GM21723 (cell line): ENCODE results near the gene MBD6.
"Not testable (repeated sequence)": the region's sequence is repeated elsewhere in the genome, so short reads cannot be mapped to it uniquely, and the experiment has no call there.

Experiments used
- ATAC-seq: cut with Tn5 transposase; IDR thresholded peaks from one replicate; pipeline ENCODE4 v1.9.1; 2021; ENCODE audit warnings: mild to moderate bottlenecking, moderate library complexity; ENCODE audit not compliant: unreplicated experiment

The MBD6 gene

GRCh38 chr12:57568838-57569237, 46.2 kb downstream of the MBD6 start:
- ATAC-seq = no peak

- no peak for ATAC-seq
Observed at GRCh38 chr12:57569858-57570257, 47.2 kb downstream of the MBD6 start.

GRCh38 chr12:57570438-57570837, 47.8 kb downstream of the MBD6 start:
- ATAC-seq = not testable (repeated sequence)

GRCh38 chr12:57571926-57572762, 49.5 kb downstream of the MBD6 start:
- no peak for ATAC-seq

- ATAC-seq = no peak
Observed at GRCh38 chr12:57574795-57575194, 52.2 kb downstream of the MBD6 start.

GRCh38 chr12:57575771-57576612, 53.4 kb downstream of the MBD6 start:
- ATAC-seq = no peak

GRCh38 chr12:57576613-57577160, 54.1 kb downstream of the MBD6 start:
- no peak for ATAC-seq

GRCh38 chr12:57577981-57578758, 55.5 kb downstream of the MBD6 start:
- no peak for ATAC-seq

GRCh38 chr12:57579011-57579410, 56.4 kb downstream of the MBD6 start:
- no peak for ATAC-seq
